K562 (cell line): ENCODE measurements around the gene SPAG17. TPM values are rescaled to one million over a fixed set of nuclear protein-coding genes. Genes with fewer than 3 reads are reported as not detected.

Experiments used
- ATAC-seq: fragments of 200-7000 bp; cut with Tn5 transposase; 3 replicates; pipeline ENCODE4 v1.9.1; 2020; ENCODE audit warnings: moderate library complexity
- BruUV-seq: library from RNA; stranded (reverse); fragments of 400-500 nt; replicated peaks from 2 replicates; lab custom pipeline; 2021; lab: Mats Ljungman, UMichigan
- CTCF ChIA-PET: fragments of 300-600 bp; formaldehyde crosslinking; extraction: SDS; loops from one replicate; lab custom pipeline; 2021; ENCODE audit warnings: low intra/inter-chr PET ratio; lab: Yijun Ruan, JAX
- POLR2A ChIA-PET: fragments of 300-600, 350-650 bp; sonication (Branson Sonifier 250); formaldehyde crosslinking; extraction: SDS; loops from one replicate; lab custom pipeline; 2021; ENCODE audit warnings: antibody characterized with exemption, inconsistent platforms; lab: Yijun Ruan, JAX
- DNase-seq, 4 experiments: peaks; one replicate each; pipeline versions ENCODE4 v3.0.0 to v3.0.0-alpha.2; 2011 to 2018; ENCODE audit warnings: low spot score in 3 of 4, mixed read lengths in 3 of 4; ENCODE audit errors: extremely low read depth in 1 of 4
- FAIRE-seq: peaks from 2 replicates; lab custom pipeline; 2011; peaks lifted over from hg19 to GRCh38; lab: Jason Lieb, UNC
- H2AFZ ChIP-seq: 2 replicates; pipeline ENCODE4 v1.6.0; 2011; ENCODE audit warnings: low read depth, low read length, control low read depth, inconsistent platforms
- H3K27ac ChIP-seq: fragments of 200-600 bp; 3 replicates; pipeline ENCODE4 v1.8.0; 2011; ENCODE audit warnings: low read depth, mild to moderate bottlenecking, control low read depth, inconsistent platforms, low read length, moderate library complexity, mixed read lengths; ENCODE audit errors: extremely low read depth
- H3K27me3 ChIP-seq, 2 experiments: fragments of 300-600 bp in 1 of 2; 2 replicates in 1 of 2; 3 replicates in 1 of 2; pipeline versions ENCODE4 v1.6.0 to v1.8.0; 2011; ENCODE audit warnings: inconsistent platforms in 2 of 2, low read length in 2 of 2, mild to moderate bottlenecking in 1 of 2, mixed read lengths in 1 of 2, moderate library complexity in 1 of 2; ENCODE audit not compliant: control insufficient read depth in 2 of 2, insufficient read depth in 2 of 2
- H3K36me3 ChIP-seq: fragments of 300-600 bp; 3 replicates; pipeline ENCODE4 v1.8.0; 2011; ENCODE audit warnings: mild to moderate bottlenecking, low read length, inconsistent platforms; ENCODE audit not compliant: control insufficient read depth, insufficient read depth
- H3K4me1 ChIP-seq, 2 experiments: fragments of 200-600 bp in 1 of 2; replicated peaks in 1 of 2; 2 replicates in 1 of 2; 3 replicates in 1 of 2; pipeline versions ENCODE4 v1.5.1 to v1.8.0; 2011; ENCODE audit warnings: inconsistent platforms in 2 of 2, low read length in 2 of 2, mild to moderate bottlenecking in 1 of 2, mixed read lengths in 1 of 2, moderate library complexity in 1 of 2; ENCODE audit not compliant: control insufficient read depth in 2 of 2, insufficient read depth in 2 of 2
- H3K4me2 ChIP-seq: 2 replicates; pipeline ENCODE4 v1.6.1; 2011; ENCODE audit warnings: low read length, control low read depth, inconsistent platforms, mixed read lengths; ENCODE audit not compliant: insufficient read depth
- H3K4me3 ChIP-seq: fragments of 200-600 bp; sonication (generic), shearing (Covaris generic); 2 replicates; pipeline ENCODE4 v1.5.1; 2016; ENCODE audit warnings: control low read depth, inconsistent platforms
- H3K79me2 ChIP-seq: fragments of 200-600 bp; 3 replicates; pipeline ENCODE4 v1.8.0; 2011; ENCODE audit warnings: low read length, inconsistent platforms; ENCODE audit not compliant: control insufficient read depth, insufficient read depth
- H3K9ac ChIP-seq, 2 experiments: 2 replicates each; pipeline versions ENCODE4 v1.6.0 to v1.6.1; 2011; ENCODE audit warnings: low read depth in 2 of 2, low read length in 2 of 2, control low read depth in 1 of 2, inconsistent platforms in 1 of 2, mild to moderate bottlenecking in 1 of 2, mixed read lengths in 1 of 2; ENCODE audit not compliant: insufficient read depth in 1 of 2
- H3K9me1 ChIP-seq: one replicate; pipeline ENCODE4 v1.6.0; 2011; ENCODE audit warnings: inconsistent platforms, mild to moderate bottlenecking, low read length, moderate library complexity; ENCODE audit not compliant: control insufficient read depth, insufficient read depth
- H3K9me3 ChIP-seq: replicated peaks from 2 replicates; pipeline ENCODE4 v1.5.1; 2011; ENCODE audit warnings: low read depth, low read length, inconsistent platforms; ENCODE audit not compliant: control insufficient read depth, insufficient read depth
- H4K20me1 ChIP-seq: replicated peaks from 2 replicates; pipeline ENCODE4 v1.6.1; 2011; ENCODE audit warnings: low read length, inconsistent platforms, mixed read lengths; ENCODE audit not compliant: control insufficient read depth, insufficient read depth
- ESRRA ChIP-seq: fragments of 450-650 bp; IDR thresholded peaks from 2 replicates; pipeline ENCODE4 v1.6.1; 2014; ENCODE audit warnings: low read depth, mild to moderate bottlenecking, moderate library complexity, borderline replicate concordance
- GABPA ChIP-seq: fragments of 200-800 bp; sonication (Bioruptor generic); conservative IDR thresholded peaks from 2 replicates; pipeline ENCODE4 v1.6.1; 2016; ENCODE audit warnings: low read depth, missing genetic modification characterization, missing compliant biosample characterization
- JUN ChIP-seq, 2 experiments: sonication (generic) in 1 of 2; formaldehyde crosslinking in 1 of 2; IDR thresholded peaks; 2 replicates each; pipeline versions ENCODE4 v1.6.1 to v1.8.0; 2012 to 2022; ENCODE audit warnings: borderline replicate concordance in 2 of 2, mild to moderate bottlenecking in 2 of 2, improper control_type of control experiment in 1 of 2, low read depth in 1 of 2, low read length in 1 of 2, missing genetic modification reagents in 1 of 2
- WGBS: fragments of 100-300 bp; shearing (Covaris generic); methylation state at CpG from one replicate; pipeline ENCODE4 v1.1.6; 2016; ENCODE audit warnings: low coverage, mixed read lengths; ENCODE audit not compliant: insufficient coverage; ENCODE audit errors: missing lambda C conversion rate; 5-methylcytosine and 5-hydroxymethylcytosine counted together
- in situ Hi-C: fragments of 300-500 bp; cut with MboI; formaldehyde crosslinking; loops from 4 replicates; pipeline ENCODE4 v1.15.0; 2018; ENCODE audit warnings: inconsistent platforms, mixed read lengths
- intact Hi-C: fragments of 100-400 bp; cut with micrococcal nuclease; formaldehyde crosslinking; loops from 2 replicates; pipeline ENCODE4 v1.14.2; 2022
- polyA plus RNA-seq, 8 experiments: library from polyadenylated mRNA; depleted of rRNA in 4 of 8; stranded (reverse) in 5 of 8; unstranded in 3 of 8; fragments of >200 nt; fragmentation: Nextera tagmentation in 2 of 8; fragmentation: Illumina TruSeq in 1 of 8; extraction: Ambion mirVana in 2 of 8; extraction: Trizol in 1 of 8; gene quantifications; 2 replicates each; pipeline versions ENCODE4 v1.2.1 to v1.2.3, GENCODE V29; 2011 to 2014; ENCODE audit warnings: inconsistent platforms in 1 of 8, missing spikeins in 1 of 8
- total RNA-seq, 7 experiments: library from RNA; depleted of rRNA in 6 of 7; stranded (reverse); fragments of >200 nt in 6 of 7; fragmentation: Illumina TruSeq in 2 of 7; extraction: Trizol in 2 of 7; gene quantifications; 2 replicates each; pipeline versions ENCODE4 v1.2.1 to v1.2.3, GENCODE V29; 2011 to 2021; ENCODE audit warnings: low replicate concordance in 1 of 7
- TF ChIP-seq, protein P1 (sequence below), 2 experiments: fragments of 450-650 bp; formaldehyde crosslinking in 1 of 2; IDR thresholded peaks; 2 replicates each; pipeline versions ENCODE4 v1.4.0 to v1.6.1; 2014 to 2020; ENCODE audit warnings: mild to moderate bottlenecking in 2 of 2, borderline replicate concordance in 1 of 2, low read depth in 1 of 2
- TF ChIP-seq, protein P2 (sequence below), 2 experiments: IDR thresholded peaks in 1 of 2; conservative IDR thresholded peaks in 1 of 2; 2 replicates each; pipeline ENCODE4 v1.6.1; 2016; ENCODE audit warnings: low read depth in 2 of 2, mild to moderate bottlenecking in 1 of 2, missing compliant biosample characterization in 1 of 2, missing genetic modification characterization in 1 of 2, moderate library complexity in 1 of 2

Gene SPAG17
- total and polyA plus RNA-seq, 9 of the 15 experiments (the other 6 are each of a cell fraction or from before 2014, with no cell fraction given): 0.07 to 2.1 (median 1.5) TPM

DNA sequence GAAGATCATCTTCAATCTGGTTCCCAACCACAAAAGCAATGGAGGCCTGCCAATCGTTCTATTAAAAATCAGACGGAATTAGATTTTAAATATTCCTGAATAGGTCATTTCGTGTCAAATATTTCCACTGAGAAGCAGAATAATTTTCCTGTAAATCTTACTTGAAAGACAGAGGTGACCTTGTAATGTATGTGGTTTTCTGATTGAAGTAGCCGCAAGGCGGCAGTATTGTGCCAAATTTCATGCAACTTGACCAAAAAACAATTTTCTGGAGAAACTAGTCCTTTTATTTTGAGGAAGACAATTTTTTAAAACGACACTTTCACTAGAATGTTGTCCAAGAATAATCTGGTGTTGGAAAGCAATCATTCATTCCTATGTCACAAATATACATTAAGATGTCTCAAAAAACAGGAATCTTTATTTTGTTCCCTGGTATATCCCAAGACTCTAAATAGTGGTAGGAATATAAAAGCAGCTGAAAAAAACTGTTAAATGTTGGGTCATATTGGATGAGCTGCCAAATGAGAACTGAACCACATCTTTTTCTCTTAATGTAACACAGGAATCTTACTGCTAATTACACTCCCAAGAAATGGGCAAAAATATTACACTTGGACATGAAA is 33.6 kb downstream of the SPAG17 start:
- peak; percentile 84 for FAIRE-seq
- in situ Hi-C loops: no loop called here
- POLR2A ChIA-PET: no interaction called here
- TF ChIP-seq GABPA (no peak), ESRRA (peak; percentile 92), JUN (IDR thresholded peaks at IDR 0.05; ENCODE audit: borderline replicate concordance, low read depth, low read length) (no peak), JUN (CRISPR knock-in tag; IDR thresholded peaks at IDR 0.05; ENCODE audit: borderline replicate concordance) (no peak)
- TF ChIP-seq, protein P1, sequence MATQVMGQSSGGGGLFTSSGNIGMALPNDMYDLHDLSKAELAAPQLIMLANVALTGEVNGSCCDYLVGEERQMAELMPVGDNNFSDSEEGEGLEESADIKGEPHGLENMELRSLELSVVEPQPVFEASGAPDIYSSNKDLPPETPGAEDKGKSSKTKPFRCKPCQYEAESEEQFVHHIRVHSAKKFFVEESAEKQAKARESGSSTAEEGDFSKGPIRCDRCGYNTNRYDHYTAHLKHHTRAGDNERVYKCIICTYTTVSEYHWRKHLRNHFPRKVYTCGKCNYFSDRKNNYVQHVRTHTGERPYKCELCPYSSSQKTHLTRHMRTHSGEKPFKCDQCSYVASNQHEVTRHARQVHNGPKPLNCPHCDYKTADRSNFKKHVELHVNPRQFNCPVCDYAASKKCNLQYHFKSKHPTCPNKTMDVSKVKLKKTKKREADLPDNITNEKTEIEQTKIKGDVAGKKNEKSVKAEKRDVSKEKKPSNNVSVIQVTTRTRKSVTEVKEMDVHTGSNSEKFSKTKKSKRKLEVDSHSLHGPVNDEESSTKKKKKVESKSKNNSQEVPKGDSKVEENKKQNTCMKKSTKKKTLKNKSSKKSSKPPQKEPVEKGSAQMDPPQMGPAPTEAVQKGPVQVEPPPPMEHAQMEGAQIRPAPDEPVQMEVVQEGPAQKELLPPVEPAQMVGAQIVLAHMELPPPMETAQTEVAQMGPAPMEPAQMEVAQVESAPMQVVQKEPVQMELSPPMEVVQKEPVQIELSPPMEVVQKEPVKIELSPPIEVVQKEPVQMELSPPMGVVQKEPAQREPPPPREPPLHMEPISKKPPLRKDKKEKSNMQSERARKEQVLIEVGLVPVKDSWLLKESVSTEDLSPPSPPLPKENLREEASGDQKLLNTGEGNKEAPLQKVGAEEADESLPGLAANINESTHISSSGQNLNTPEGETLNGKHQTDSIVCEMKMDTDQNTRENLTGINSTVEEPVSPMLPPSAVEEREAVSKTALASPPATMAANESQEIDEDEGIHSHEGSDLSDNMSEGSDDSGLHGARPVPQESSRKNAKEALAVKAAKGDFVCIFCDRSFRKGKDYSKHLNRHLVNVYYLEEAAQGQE (IDR thresholded peaks at IDR 0.05; ENCODE audit: borderline replicate concordance): peak; percentile 80
- TF ChIP-seq, protein P1 (CRISPR knock-in tag; IDR thresholded peaks at IDR 0.05; ENCODE audit: low read depth): no peak
- TF ChIP-seq, protein P2, sequence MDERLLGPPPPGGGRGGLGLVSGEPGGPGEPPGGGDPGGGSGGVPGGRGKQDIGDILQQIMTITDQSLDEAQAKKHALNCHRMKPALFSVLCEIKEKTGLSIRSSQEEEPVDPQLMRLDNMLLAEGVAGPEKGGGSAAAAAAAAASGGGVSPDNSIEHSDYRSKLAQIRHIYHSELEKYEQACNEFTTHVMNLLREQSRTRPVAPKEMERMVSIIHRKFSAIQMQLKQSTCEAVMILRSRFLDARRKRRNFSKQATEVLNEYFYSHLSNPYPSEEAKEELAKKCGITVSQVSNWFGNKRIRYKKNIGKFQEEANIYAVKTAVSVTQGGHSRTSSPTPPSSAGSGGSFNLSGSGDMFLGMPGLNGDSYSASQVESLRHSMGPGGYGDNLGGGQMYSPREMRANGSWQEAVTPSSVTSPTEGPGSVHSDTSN (CRISPR knock-in tag; IDR thresholded peaks at IDR 0.05; ENCODE audit: low read depth): no peak
- TF ChIP-seq, protein P2 (tag; conservative IDR thresholded peaks at IDR 0.05; ENCODE audit: low read depth): peak; percentile 34; the same call in 1 of the 2 replicates

More for the DNA sequence above, 33.6 kb downstream of the SPAG17 start:
- no peak overlapping the region for H3K27ac ChIP-seq
- H3K4me2 ChIP-seq: no peak overlapping the region
- 0% methylated on average over 6 of the region's 6 CpGs for WGBS
- no peaks in the 10 kb centered on the region for H3K4me1 ChIP-seq
- H3K9me1 ChIP-seq: no peaks in the 10 kb centered on the region
- no peaks in the 10 kb centered on the region for H3K79me2 ChIP-seq
- CTCF ChIA-PET: interaction anchor here (1.1 to 1.3 kb wide), 2 partner anchors 656 to 858 kb away, joined by 4 to 6 read pairs; no protein-coding TSS in a partner anchor
- DNase-seq: peak; percentile 32 to 78 (median 34)
- no peaks in the 10 kb centered on the region for H3K9me3 ChIP-seq
- no peaks in the 10 kb centered on the region for H3K27me3 ChIP-seq
- ATAC-seq: peak; percentile 76
- no TSS peak for BruUV-seq
- no peak overlapping the region for H2AFZ ChIP-seq
- intact Hi-C loops: loop anchor here (1.0 to 5.0 kb wide), 3 partner anchors 74 to 1216 kb away; no protein-coding TSS in a partner anchor
- no peak overlapping the region for H3K9ac ChIP-seq
- no peaks in the 10 kb centered on the region for H3K36me3 ChIP-seq
- no peaks in the 10 kb centered on the region for H4K20me1 ChIP-seq
- H3K4me3 ChIP-seq: no peak overlapping the region
